HEK293T (cell line): ENCODE results near the gene EYS.

Experiments used
- CTCF ChIA-PET: fragments of 350-600 bp; formaldehyde crosslinking; extraction: SDS; loops from one replicate; lab custom pipeline; 2021; ENCODE audit warnings: antibody characterized with exemption, inconsistent platforms; lab: Yijun Ruan, JAX
- POLR2A ChIA-PET: fragments of 350-600 bp; formaldehyde crosslinking; extraction: SDS; loops from one replicate; lab custom pipeline; 2020; ENCODE audit warnings: antibody characterized with exemption, inconsistent platforms; lab: Yijun Ruan, JAX
- DNase-seq: peaks from one replicate; pipeline ENCODE4 v3.0.0; 2012; ENCODE audit warnings: mixed read lengths; ENCODE audit errors: extremely low spot score
- ARNT ChIP-seq: fragments of 450-650 bp; IDR thresholded peaks from 2 replicates; pipeline ENCODE4 v1.6.1; 2017; ENCODE audit warnings: mild to moderate bottlenecking
- BHLHE40 ChIP-seq: fragments of 450-650 bp; IDR thresholded peaks from 2 replicates; pipeline ENCODE4 v1.6.1; 2016; ENCODE audit warnings: mild to moderate bottlenecking, moderate library complexity, borderline replicate concordance
- CTBP1 ChIP-seq: fragments of 450-650 bp; IDR thresholded peaks from 2 replicates; pipeline ENCODE4 v1.6.1; 2016; ENCODE audit warnings: borderline replicate concordance
- ELF4 ChIP-seq: fragments of 450-650 bp; IDR thresholded peaks from 2 replicates; pipeline ENCODE4 v1.6.1; 2017; ENCODE audit warnings: antibody characterized with exemption
- FOXA1 ChIP-seq: fragments of 450-650 bp; IDR thresholded peaks from 2 replicates; pipeline ENCODE4 v1.6.1; 2016; ENCODE audit warnings: mild to moderate bottlenecking
- FOXK2 ChIP-seq: fragments of 450-650 bp; IDR thresholded peaks from 2 replicates; pipeline ENCODE4 v1.6.1; 2016; ENCODE audit warnings: mild to moderate bottlenecking
- FOXM1 ChIP-seq: fragments of 450-650 bp; IDR thresholded peaks from 2 replicates; pipeline ENCODE4 v1.6.1; 2017; ENCODE audit warnings: mild to moderate bottlenecking, borderline replicate concordance
- HDGF ChIP-seq: fragments of 450-650 bp; IDR thresholded peaks from 2 replicates; pipeline ENCODE4 v1.6.1; 2017; ENCODE audit warnings: antibody characterized with exemption, borderline replicate concordance
- L3MBTL2 ChIP-seq: fragments of 450-650 bp; conservative IDR thresholded peaks from 2 replicates; pipeline ENCODE4 v1.6.1; 2016; ENCODE audit warnings: mild to moderate bottlenecking
- LEF1 ChIP-seq: fragments of 450-650 bp; IDR thresholded peaks from 2 replicates; pipeline ENCODE4 v1.6.1; 2017; ENCODE audit warnings: mild to moderate bottlenecking, borderline replicate concordance
- NFRKB ChIP-seq: fragments of 450-650 bp; IDR thresholded peaks from 2 replicates; pipeline ENCODE4 v1.6.1; 2016; ENCODE audit warnings: mild to moderate bottlenecking, moderate library complexity
- SP1 ChIP-seq: fragments of 450-650 bp; IDR thresholded peaks from 2 replicates; pipeline ENCODE4 v1.6.1; 2017
- SUZ12 ChIP-seq: fragments of 450-650 bp; IDR thresholded peaks from 2 replicates; pipeline ENCODE4 v1.6.1; 2016; ENCODE audit warnings: mild to moderate bottlenecking
- TARDBP ChIP-seq: fragments of 450-650 bp; IDR thresholded peaks from 2 replicates; pipeline ENCODE4 v1.6.1; 2016
- ZNF384 ChIP-seq: fragments of 450-650 bp; IDR thresholded peaks from 2 replicates; pipeline ENCODE4 v1.6.1; 2016
- TF ChIP-seq, protein P1 (sequence below): fragments of 450-650 bp; IDR thresholded peaks from 2 replicates; pipeline ENCODE4 v1.6.1; 2016

Gene EYS

DNA sequence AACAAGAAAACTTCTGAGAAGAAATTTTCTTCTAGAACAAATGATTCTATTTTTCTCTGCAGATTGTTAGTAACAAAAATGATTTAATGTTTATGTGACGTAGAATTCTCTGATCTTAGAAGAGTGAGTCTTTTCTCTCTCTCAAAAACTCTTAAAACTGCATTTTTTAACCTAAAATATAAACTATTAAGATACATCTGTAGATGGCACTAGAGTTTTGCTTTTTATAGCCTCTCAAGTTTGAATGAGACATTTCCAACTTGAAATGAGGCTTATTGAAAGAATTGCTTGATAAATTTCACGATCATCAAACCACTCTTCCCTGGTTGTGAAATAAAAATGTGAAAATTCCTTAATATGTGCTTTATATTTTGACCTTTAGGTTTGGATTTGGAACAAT is 2017.6 kb downstream of the EYS start:
- CTCF ChIA-PET: no interaction called here
- POLR2A ChIA-PET: no interaction called here
- TF ChIP-seq ELF4 (no peak), CTBP1 (no peak), FOXM1 (no peak), ZNF384 (no peak), LEF1 (no peak)
- DNase-seq: no peak

DNA sequence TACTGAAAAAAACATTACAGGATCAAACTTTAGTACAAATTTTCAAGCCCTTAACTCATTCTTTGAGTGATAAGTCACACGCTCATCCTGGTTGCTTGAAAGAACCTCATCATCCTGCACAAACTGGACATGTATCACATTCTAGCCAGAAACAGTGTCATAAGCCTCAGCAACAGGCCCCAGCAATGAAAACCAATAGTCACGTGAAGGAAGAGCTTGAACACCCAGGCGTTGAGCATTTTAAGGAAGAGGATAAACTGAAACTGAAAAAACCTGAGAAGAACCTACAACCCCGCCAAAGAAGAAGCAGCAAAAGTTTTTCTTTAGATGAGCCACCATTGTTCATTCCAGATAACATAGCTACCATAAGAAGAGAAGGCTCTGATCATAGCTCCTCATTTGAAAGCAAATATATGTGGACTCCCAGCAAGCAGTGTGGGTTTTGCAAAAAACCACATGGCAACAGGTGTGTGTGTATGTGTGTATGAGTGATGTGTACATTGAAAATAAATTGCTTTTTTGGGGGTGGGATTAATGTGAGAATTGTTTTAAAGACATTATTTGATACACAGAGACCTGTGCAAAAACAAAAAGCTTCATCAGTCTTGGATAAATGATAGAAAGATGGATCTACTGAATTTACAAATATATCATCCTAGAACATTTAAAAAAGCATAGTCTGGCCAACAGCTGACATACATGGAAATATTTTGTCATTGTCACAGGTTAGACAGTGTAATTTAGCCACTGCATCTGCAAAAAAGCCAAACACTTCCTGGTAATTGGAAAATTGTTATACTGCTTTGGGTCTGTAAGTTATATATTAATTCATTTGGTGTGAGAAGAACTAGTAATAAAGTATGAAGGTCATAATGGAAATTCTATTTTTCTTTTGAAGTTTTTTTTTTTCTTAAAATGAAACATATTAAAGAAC is 2021.3 kb downstream of the EYS start:
- DNase-seq: no peak
- ChIA-PET CTCF (no interaction called here), POLR2A (no interaction called here)
- no peak for TF ChIP-seq SP1
- TF ChIP-seq LEF1: no peak

DNA sequence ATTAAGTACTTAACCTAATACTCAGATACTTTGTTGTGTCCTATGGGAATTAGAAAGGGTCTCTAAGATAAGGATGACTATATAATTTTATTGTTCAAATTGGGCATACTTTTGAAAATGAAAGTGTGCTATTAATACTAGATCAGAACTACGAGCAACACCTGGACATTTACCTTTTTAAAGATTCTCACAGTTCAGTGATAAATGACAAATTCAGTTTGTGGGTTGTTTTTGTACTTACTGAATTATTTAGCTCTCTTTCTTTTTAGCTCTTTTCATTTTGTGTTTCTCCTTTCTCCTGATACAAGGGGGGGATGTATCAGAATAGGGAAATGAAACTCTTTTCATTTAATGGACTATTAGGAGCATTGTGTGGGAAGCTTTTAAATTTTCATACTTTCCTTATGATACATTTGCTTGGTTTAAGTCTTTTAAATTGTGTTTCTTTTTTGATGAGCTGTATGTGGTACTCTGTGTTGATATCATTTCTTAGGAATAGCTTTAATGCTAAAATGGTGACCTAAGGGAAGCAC is 2023.9 kb downstream of the EYS start:
- TF ChIP-seq, protein P1, sequence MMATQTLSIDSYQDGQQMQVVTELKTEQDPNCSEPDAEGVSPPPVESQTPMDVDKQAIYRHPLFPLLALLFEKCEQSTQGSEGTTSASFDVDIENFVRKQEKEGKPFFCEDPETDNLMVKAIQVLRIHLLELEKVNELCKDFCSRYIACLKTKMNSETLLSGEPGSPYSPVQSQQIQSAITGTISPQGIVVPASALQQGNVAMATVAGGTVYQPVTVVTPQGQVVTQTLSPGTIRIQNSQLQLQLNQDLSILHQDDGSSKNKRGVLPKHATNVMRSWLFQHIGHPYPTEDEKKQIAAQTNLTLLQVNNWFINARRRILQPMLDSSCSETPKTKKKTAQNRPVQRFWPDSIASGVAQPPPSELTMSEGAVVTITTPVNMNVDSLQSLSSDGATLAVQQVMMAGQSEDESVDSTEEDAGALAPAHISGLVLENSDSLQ: no peak
- TF ChIP-seq SP1: no peak
- TF ChIP-seq FOXK2: no peak
- no peak for TF ChIP-seq LEF1
- POLR2A ChIA-PET: interaction anchor here (1.5 kb wide), 1 partner anchor 48 kb away, joined by 5 read pairs; the partner anchor contains the start of gene PHF3
- CTCF ChIA-PET: no interaction called here
- DNase-seq: no peak

DNA sequence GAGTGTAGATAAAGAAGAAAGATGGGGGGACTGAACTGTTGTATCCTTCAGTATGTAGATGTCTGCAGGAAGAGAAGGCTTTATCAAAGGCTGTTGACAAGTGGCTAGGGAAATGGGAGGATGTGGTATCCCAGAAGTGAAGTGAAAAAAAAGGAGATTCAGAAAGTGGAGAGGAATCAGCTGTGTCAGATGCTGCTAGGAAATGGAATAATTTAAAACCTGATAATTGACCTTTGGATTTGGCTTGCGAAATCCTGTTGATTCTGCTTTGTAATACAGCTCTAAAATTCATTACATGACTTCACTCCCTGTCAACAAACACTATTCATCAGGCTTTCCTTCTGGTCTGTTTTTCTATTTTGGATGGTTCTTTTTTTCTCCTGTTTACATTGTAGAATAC is 2029.7 kb downstream of the EYS start:
- CTCF ChIA-PET: no interaction called here
- no peak for DNase-seq
- no peak for TF ChIP-seq FOXA1
- TF ChIP-seq, protein P1: no peak
- no peak for TF ChIP-seq LEF1
- no peak for TF ChIP-seq SP1
- POLR2A ChIA-PET: no interaction called here

DNA sequence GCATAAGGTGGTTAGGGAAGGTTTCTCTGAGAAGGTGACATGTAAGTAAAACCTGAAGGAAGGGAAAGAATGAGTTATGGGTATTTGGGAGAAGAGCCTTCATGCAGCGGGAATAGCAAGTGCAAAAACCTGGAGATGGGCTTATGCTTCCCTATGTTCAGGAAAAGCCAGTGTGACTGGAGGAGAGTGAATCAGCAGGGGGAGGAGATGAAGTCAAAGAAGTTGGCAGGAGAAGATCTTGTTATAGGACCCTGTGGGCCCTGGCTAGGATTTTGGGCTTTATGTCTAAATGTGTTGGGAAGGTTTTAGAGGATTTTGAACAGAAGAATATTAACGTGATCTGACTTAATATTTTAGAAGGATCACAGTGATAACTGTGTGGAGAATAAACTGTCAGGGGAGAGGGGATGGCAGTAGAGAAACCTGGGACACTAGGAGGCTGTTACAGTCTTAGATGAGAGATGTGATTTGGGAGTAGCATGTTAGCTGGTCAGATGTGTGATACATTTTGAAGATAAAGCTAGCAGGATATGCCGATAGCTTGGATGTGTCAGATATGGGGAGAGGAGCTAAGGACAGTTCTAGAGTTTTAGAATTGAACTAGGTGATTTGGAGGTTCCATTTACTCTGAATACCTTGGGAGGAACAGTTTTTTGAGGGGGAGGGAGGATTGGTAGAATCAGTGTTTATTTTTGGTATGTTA is 2030.5 kb downstream of the EYS start:
- ChIA-PET CTCF (no interaction called here), POLR2A (no interaction called here)
- no peak for DNase-seq
- no peak for TF ChIP-seq HDGF
- no peak for TF ChIP-seq L3MBTL2
- no peak for TF ChIP-seq FOXM1

DNA sequence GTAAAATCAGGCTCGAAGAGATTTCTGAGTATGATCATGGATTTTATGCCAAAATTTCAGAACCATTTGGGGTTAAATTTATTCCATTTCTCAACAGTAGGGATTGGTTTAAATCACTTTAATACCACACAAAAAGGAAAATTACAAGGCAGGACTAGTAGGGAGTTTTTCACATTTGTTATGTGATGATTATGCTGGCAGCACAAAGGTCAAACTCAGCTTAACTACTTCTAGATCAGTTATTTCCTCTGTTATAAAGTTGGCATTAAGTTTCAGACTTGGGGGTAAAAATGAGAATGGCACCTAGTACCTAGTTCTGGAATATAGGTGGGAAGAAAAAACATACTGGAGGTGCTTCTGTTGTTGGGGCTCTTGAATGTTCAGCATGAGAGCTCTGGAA is 2031.9 kb downstream of the EYS start:
- CTCF ChIA-PET: no interaction called here

DNA sequence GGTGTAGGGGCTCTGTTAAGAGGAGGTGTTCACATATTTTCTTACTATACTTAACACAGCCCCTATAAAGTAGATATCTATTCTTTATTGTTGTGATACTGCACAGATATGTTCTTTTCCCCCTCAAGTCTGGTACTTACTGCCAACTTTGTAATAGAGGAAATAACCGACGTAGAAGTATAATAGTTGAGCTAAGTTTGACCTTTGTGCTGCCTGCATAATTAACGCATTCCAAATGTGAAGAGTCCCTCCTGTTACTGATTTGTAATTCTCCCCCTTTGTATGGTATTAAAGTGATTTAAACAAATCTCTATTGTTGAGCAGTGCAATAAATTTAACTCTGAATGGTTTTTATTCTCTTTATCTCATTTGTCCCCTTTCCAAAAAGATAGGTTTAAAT is 2032.4 kb downstream of the EYS start:
- ChIA-PET POLR2A (no interaction called here), CTCF (no interaction called here)
- TF ChIP-seq FOXK2 (no peak), BHLHE40 (no peak), SP1 (no peak), CTBP1 (no peak), FOXA1 (no peak), ARNT (no peak), TARDBP (no peak), NFRKB (no peak), FOXM1 (no peak), ZNF384 (no peak), SUZ12 (no peak), LEF1 (no peak), HDGF (no peak), L3MBTL2 (no peak)
- TF ChIP-seq, protein P1: no peak
- no peak for DNase-seq

More for the DNA sequence above, 2031.9 kb downstream of the EYS start:
- TF ChIP-seq ELF4 (no peak), FOXA1 (no peak), TARDBP (no peak), CTBP1 (no peak), HDGF (no peak), L3MBTL2 (no peak), LEF1 (no peak), FOXM1 (no peak), SUZ12 (no peak), ARNT (no peak), ZNF384 (no peak), BHLHE40 (no peak), SP1 (no peak), FOXK2 (no peak), NFRKB (no peak)
- TF ChIP-seq, protein P1: no peak
- POLR2A ChIA-PET: interaction anchor here (0.5 kb wide), 1 partner anchor 12 kb away, joined by 3 read pairs; no protein-coding TSS in a partner anchor
- no peak for DNase-seq
